Activated naive CD8-positive, alpha-beta T cell treated with anti-CD3 and anti-CD28 coated beads for 36 hours (primary cell): Measurements from ENCODE around the gene BRD8. TPM values are rescaled to one million over a fixed set of nuclear protein-coding genes. Genes with fewer than 3 reads are reported as not detected.

ENCODE experiments used
- DNase-seq: peaks from one replicate; pipeline ENCODE4 v3.0.0; 2021
- H3K27ac Mint-ChIP-seq: one replicate; pipeline ENCODE4 v1.8.0; 2022; ENCODE audit warnings: mild to moderate bottlenecking, moderate library complexity, mixed read lengths
- H3K27me3 Mint-ChIP-seq: one replicate; pipeline ENCODE4 v1.8.0; 2022; ENCODE audit warnings: mild to moderate bottlenecking, mixed read lengths
- H3K36me3 Mint-ChIP-seq: one replicate; pipeline ENCODE4 v1.8.0; 2021; ENCODE audit warnings: mild to moderate bottlenecking, mixed read lengths
- H3K4me1 Mint-ChIP-seq: one replicate; pipeline ENCODE4 v1.8.0; 2021; ENCODE audit warnings: mixed read lengths
- H3K4me3 Mint-ChIP-seq: one replicate; pipeline ENCODE4 v1.8.0; 2022; ENCODE audit warnings: mild to moderate bottlenecking, moderate library complexity, mixed read lengths
- H3K9me3 Mint-ChIP-seq: one replicate; pipeline ENCODE4 v1.8.0; 2022; ENCODE audit warnings: mixed read lengths
- total RNA-seq, 2 experiments: library from RNA; stranded (reverse); gene quantifications; one replicate each; pipeline ENCODE4 v1.2.3, GENCODE V29; 2021

BRD8 gene
- total RNA-seq, 2 experiments from 2014 or later: 51.5 to 58.8 TPM

GRCh38 chr5:138139781-138140090, 38.7 kb downstream of the BRD8 start:
- H3K36me3 Mint-ChIP-seq: no peaks in the 10 kb centered on the region
- H3K4me3 Mint-ChIP-seq: no peak overlapping the region
- H3K9me3 Mint-ChIP-seq: no peaks in the 10 kb centered on the region
- no peak for DNase-seq
- peaks cover 39% of the 10 kb centered on the region for H3K27me3 Mint-ChIP-seq
- H3K27ac Mint-ChIP-seq: no peak overlapping the region
- peaks cover 13% of the 10 kb centered on the region for H3K4me1 Mint-ChIP-seq

- Mint-ChIP-seq H3K36me3 (no peaks in the 10 kb centered on the region), H3K4me3 (no peak within 1 kb of the TSS), H3K4me1 (peaks cover 13% of the 10 kb centered on the region), H3K27ac (no peak within 1 kb of the TSS), H3K9me3 (no peaks in the 10 kb centered on the region), H3K27me3 (peaks cover 39% of the 10 kb centered on the region)
- peak; percentile 6 for DNase-seq
Measured at GRCh38 chr5:138138949-138139780, 39.3 kb downstream of the BRD8 start, which contains the start of gene NME5. NME5 (minus strand) TSS chr5:138139428; CDS start chr5:138138780, 648 bp downstream.

- Mint-ChIP-seq H3K4me3 (no peak overlapping the region), H3K4me1 (peaks cover 2% of the 10 kb centered on the region), H3K27me3 (peaks cover 16% of the 10 kb centered on the region), H3K36me3 (no peaks in the 10 kb centered on the region), H3K27ac (no peak overlapping the region), H3K9me3 (no peaks in the 10 kb centered on the region)
- DNase-seq: no peak
Measured at GRCh38 chr5:138132543-138132942, 45.9 kb downstream of the BRD8 start.

- no peaks in the 10 kb centered on the region for H3K36me3 Mint-ChIP-seq
- no peaks in the 10 kb centered on the region for H3K9me3 Mint-ChIP-seq
- no peaks in the 10 kb centered on the region for H3K27me3 Mint-ChIP-seq
- H3K27ac Mint-ChIP-seq: no peak overlapping the region
- DNase-seq: no peak
- no peak overlapping the region for H3K4me3 Mint-ChIP-seq
- peaks cover 2% of the 10 kb centered on the region for H3K4me1 Mint-ChIP-seq
Measured at GRCh38 chr5:138129347-138129746, 49.1 kb downstream of the BRD8 start.

- H3K36me3 Mint-ChIP-seq: no peaks in the 10 kb centered on the region
- no peaks in the 10 kb centered on the region for H3K27me3 Mint-ChIP-seq
- no peak for DNase-seq
- no peak overlapping the region for H3K27ac Mint-ChIP-seq
- H3K4me1 Mint-ChIP-seq: peaks cover 2% of the 10 kb centered on the region
- H3K9me3 Mint-ChIP-seq: no peaks in the 10 kb centered on the region
- H3K4me3 Mint-ChIP-seq: no peak overlapping the region
Measured at GRCh38 chr5:138128334-138128733, 50.1 kb downstream of the BRD8 start.

GRCh38 chr5:138115254-138115653, 63.2 kb downstream of the BRD8 start:
- no peaks in the 10 kb centered on the region for H3K4me1 Mint-ChIP-seq
- no peak for DNase-seq
- no peaks in the 10 kb centered on the region for H3K27me3 Mint-ChIP-seq
- no peak overlapping the region for H3K27ac Mint-ChIP-seq
- no peaks in the 10 kb centered on the region for H3K9me3 Mint-ChIP-seq
- no peaks in the 10 kb centered on the region for H3K36me3 Mint-ChIP-seq
- no peak overlapping the region for H3K4me3 Mint-ChIP-seq

GRCh38 chr5:138111937-138112336, 66.5 kb downstream of the BRD8 start:
- no peak overlapping the region for H3K27ac Mint-ChIP-seq
- no peaks in the 10 kb centered on the region for H3K36me3 Mint-ChIP-seq
- H3K4me1 Mint-ChIP-seq: peaks cover 1% of the 10 kb centered on the region
- H3K9me3 Mint-ChIP-seq: no peaks in the 10 kb centered on the region
- DNase-seq: no peak
- H3K4me3 Mint-ChIP-seq: no peak overlapping the region
- no peaks in the 10 kb centered on the region for H3K27me3 Mint-ChIP-seq

- H3K27me3 Mint-ChIP-seq: no peaks in the 10 kb centered on the region
- no peak overlapping the region for H3K27ac Mint-ChIP-seq
- DNase-seq: no peak
- H3K9me3 Mint-ChIP-seq: no peaks in the 10 kb centered on the region
- no peak overlapping the region for H3K4me3 Mint-ChIP-seq
- no peaks in the 10 kb centered on the region for H3K36me3 Mint-ChIP-seq
- H3K4me1 Mint-ChIP-seq: peaks cover 1% of the 10 kb centered on the region
Measured at GRCh38 chr5:138111181-138111580, 67.2 kb downstream of the BRD8 start.

GRCh38 chr5:138110266-138110963, 68.0 kb downstream of the BRD8 start:
- H3K27ac Mint-ChIP-seq: no peak overlapping the region

GRCh38 chr5:138109463-138110265, 68.8 kb downstream of the BRD8 start:
- Mint-ChIP-seq H3K27me3 (no peaks in the 10 kb centered on the region), H3K4me3 (no peak overlapping the region), H3K36me3 (no peaks in the 10 kb centered on the region), H3K27ac (no peak overlapping the region), H3K4me1 (peaks cover 1% of the 10 kb centered on the region), H3K9me3 (no peaks in the 10 kb centered on the region)
- no peak for DNase-seq

More at GRCh38 chr5:138110266-138110963, 68.0 kb downstream of the BRD8 start:
- no peak overlapping the region for H3K4me3 Mint-ChIP-seq
- peaks cover 1% of the 10 kb centered on the region for H3K4me1 Mint-ChIP-seq
- DNase-seq: no peak
- no peaks in the 10 kb centered on the region for H3K27me3 Mint-ChIP-seq
- H3K36me3 Mint-ChIP-seq: no peaks in the 10 kb centered on the region
- no peaks in the 10 kb centered on the region for H3K9me3 Mint-ChIP-seq

- Mint-ChIP-seq H3K27ac (no peak overlapping the region), H3K4me3 (no peak overlapping the region), H3K9me3 (no peaks in the 10 kb centered on the region), H3K27me3 (no peaks in the 10 kb centered on the region), H3K36me3 (no peaks in the 10 kb centered on the region), H3K4me1 (peaks cover 6% of the 10 kb centered on the region)
- DNase-seq: no peak
Measured at GRCh38 chr5:138107213-138107612, 71.2 kb downstream of the BRD8 start.

GRCh38 chr5:138105709-138106108, 72.7 kb downstream of the BRD8 start:
- H3K27me3 Mint-ChIP-seq: no peaks in the 10 kb centered on the region
- H3K4me3 Mint-ChIP-seq: no peak overlapping the region
- H3K4me1 Mint-ChIP-seq: peaks cover 6% of the 10 kb centered on the region
- no peaks in the 10 kb centered on the region for H3K9me3 Mint-ChIP-seq
- DNase-seq: no peak
- H3K27ac Mint-ChIP-seq: no peak overlapping the region
- H3K36me3 Mint-ChIP-seq: no peaks in the 10 kb centered on the region

GRCh38 chr5:138103319-138103637, 75.2 kb downstream of the BRD8 start:
- Mint-ChIP-seq H3K4me3 (no peak overlapping the region), H3K4me1 (peaks cover 5% of the 10 kb centered on the region), H3K9me3 (no peaks in the 10 kb centered on the region), H3K36me3 (no peaks in the 10 kb centered on the region), H3K27ac (no peak overlapping the region), H3K27me3 (no peaks in the 10 kb centered on the region)
- no peak for DNase-seq

- Mint-ChIP-seq H3K27ac (no peak overlapping the region), H3K4me3 (no peak overlapping the region), H3K4me1 (peaks cover 5% of the 10 kb centered on the region), H3K27me3 (no peaks in the 10 kb centered on the region), H3K36me3 (no peaks in the 10 kb centered on the region), H3K9me3 (no peaks in the 10 kb centered on the region)
- no peak for DNase-seq
Measured at GRCh38 chr5:138102454-138103318, 75.7 kb downstream of the BRD8 start.
